ENCODE measurements around the gene ZNF236.
"Not testable (repeated sequence)": the region's sequence is repeated elsewhere in the genome, so short reads cannot be mapped to it uniquely, and the experiment has no call there.

The ZNF236 gene

GRCh38 chr18:76977684-76978232 is 155.4 kb downstream of the ZNF236 start:
- DNase-seq = no peak

- DNase-seq = no peak
These were observed 156.3 kb downstream of the ZNF236 start for GRCh38 chr18:76978616-76979015.

- DNase-seq = no peak
These were observed 156.9 kb downstream of the ZNF236 start for GRCh38 chr18:76979111-76979751.

GRCh38 chr18:76979906-76980305 is 157.5 kb downstream of the ZNF236 start:
- no peak for DNase-seq

GRCh38 chr18:76980663-76981395 is 158.5 kb downstream of the ZNF236 start:
- DNase-seq = peak in 1 of 2 donors; percentile 16

GRCh38 chr18:76981396-76981968 is 159.1 kb downstream of the ZNF236 start:
- no peak for DNase-seq

- no peak for DNase-seq
These were observed 159.7 kb downstream of the ZNF236 start for GRCh38 chr18:76982038-76982437.

GRCh38 chr18:76982841-76983583 is 160.7 kb downstream of the ZNF236 start:
- DNase-seq = peak; percentile 83

- no peak for DNase-seq
These were observed 161.3 kb downstream of the ZNF236 start for GRCh38 chr18:76983613-76984051.

- no peak for DNase-seq
These were observed 162.1 kb downstream of the ZNF236 start for GRCh38 chr18:76984193-76985155.

GRCh38 chr18:76985156-76985950 is 163.0 kb downstream of the ZNF236 start:
- no peak for DNase-seq

- DNase-seq = no peak
These were observed 163.5 kb downstream of the ZNF236 start for GRCh38 chr18:76985951-76986236.

GRCh38 chr18:76986406-76986805 is 164.0 kb downstream of the ZNF236 start:
- DNase-seq = no peak

- no peak for DNase-seq
These were observed 165.9 kb downstream of the ZNF236 start for GRCh38 chr18:76988031-76988826.

- no peak for DNase-seq
These were observed 166.7 kb downstream of the ZNF236 start for GRCh38 chr18:76988827-76989646.

- no peak for DNase-seq
These were observed 167.4 kb downstream of the ZNF236 start for GRCh38 chr18:76989647-76990190.

GRCh38 chr18:76990343-76991020 is 168.1 kb downstream of the ZNF236 start:
- DNase-seq = not testable (repeated sequence)

- no peak for DNase-seq
These were observed 168.8 kb downstream of the ZNF236 start for GRCh38 chr18:76991021-76991688.

Measured in CD4-positive, alpha-beta T cell treated with Interleukin-1 beta for 1 hour (primary cell).